ENCODE data around the gene SARDH.

DNA sequence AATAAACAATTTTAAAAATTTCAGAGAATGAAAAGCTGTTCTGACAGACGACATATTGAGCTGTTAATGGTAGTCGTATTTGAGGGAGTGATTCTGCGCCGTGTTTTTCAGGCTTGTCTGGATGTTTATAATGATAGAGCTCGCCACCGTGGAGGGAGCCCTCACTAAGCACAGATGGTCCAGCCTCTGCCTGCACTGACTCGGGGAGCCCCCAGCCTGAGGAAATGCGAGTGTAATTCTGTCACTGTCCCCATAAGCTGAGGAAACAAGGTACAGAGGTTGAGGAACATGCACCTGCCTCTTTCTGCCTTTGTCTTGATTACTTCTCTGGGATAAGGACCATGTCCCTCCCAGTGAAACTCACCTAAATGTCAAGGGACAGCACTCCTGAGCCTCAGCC lies 109.4 kb downstream of the SARDH start:
- TF ChIP-seq CTCF (IDR thresholded peaks at IDR 0.05; ENCODE audit: low read length) = no peak
- TF ChIP-seq EZH2 (optimal IDR thresholded peaks at IDR 0.05; ENCODE audit: low read depth, low read length) = no peak
